Measurements from ENCODE around the gene TBPL1.

Gene TBPL1

GRCh38 chr6:134026597-134026996 is 73.6 kb downstream of the TBPL1 start:
- Histone ChIP-seq H3K27ac (no peak overlapping the region), H3K36me3 (ENCODE audit: insufficient read depth, low read length) (no peaks in the 10 kb centered on the region), H3K9ac (ENCODE audit: insufficient read length) (no peak overlapping the region), H3K4me3 (no peak overlapping the region), H3K9me3 (ENCODE audit: low read depth, low read length) (no peaks in the 10 kb centered on the region)
- TF ChIP-seq POLR2AphosphoS5 (IDR thresholded peaks at IDR 0.05; ENCODE audit: borderline replicate concordance, low read depth, low read length): no peak
- no peak for TF ChIP-seq FOXP2 (optimal IDR thresholded peaks at IDR 0.05; ENCODE audit: control extremely low read depth, extremely low read length, insufficient read depth)
- no peak for DNase-seq (ENCODE audit: low read depth, low spot score)

GRCh38 chr6:134028438-134028837 is 75.4 kb downstream of the TBPL1 start:
- H3K9ac ChIP-seq (ENCODE audit: insufficient read length): no peak overlapping the region
- no peak for DNase-seq (ENCODE audit: low read depth, low spot score)
- no peak overlapping the region for H3K4me3 ChIP-seq
- no peaks in the 10 kb centered on the region for H3K9me3 ChIP-seq (ENCODE audit: low read depth, low read length)
- H3K36me3 ChIP-seq (ENCODE audit: insufficient read depth, low read length): no peaks in the 10 kb centered on the region
- TF ChIP-seq EZH2 (IDR thresholded peaks at IDR 0.05) (no peak), POLR2AphosphoS5 (IDR thresholded peaks at IDR 0.05; ENCODE audit: borderline replicate concordance, low read depth, low read length) (no peak), FOXP2 (optimal IDR thresholded peaks at IDR 0.05; ENCODE audit: control extremely low read depth, extremely low read length, insufficient read depth) (no peak)
- H3K27ac ChIP-seq: no peak overlapping the region

GRCh38 chr6:134029495-134030455 is 76.8 kb downstream of the TBPL1 start:
- Histone ChIP-seq H3K9ac (ENCODE audit: insufficient read length) (no peak overlapping the region), H3K4me3 (no peak overlapping the region), H3K27ac (no peak overlapping the region), H3K9me3 (ENCODE audit: low read depth, low read length) (no peaks in the 10 kb centered on the region), H3K36me3 (ENCODE audit: insufficient read depth, low read length) (no peaks in the 10 kb centered on the region)
- no peak for TF ChIP-seq EZH2 (IDR thresholded peaks at IDR 0.05)
- TF ChIP-seq POLR2AphosphoS5 (IDR thresholded peaks at IDR 0.05; ENCODE audit: borderline replicate concordance, low read depth, low read length): no peak
- TF ChIP-seq FOXP2 (optimal IDR thresholded peaks at IDR 0.05; ENCODE audit: control extremely low read depth, extremely low read length, insufficient read depth): no peak
- DNase-seq (ENCODE audit: low read depth, low spot score): no peak

GRCh38 chr6:134031696-134032255 is 78.8 kb downstream of the TBPL1 start:
- no peaks in the 10 kb centered on the region for H3K9me3 ChIP-seq (ENCODE audit: low read depth, low read length)
- no peak for DNase-seq (ENCODE audit: low read depth, low spot score)

DNA sequence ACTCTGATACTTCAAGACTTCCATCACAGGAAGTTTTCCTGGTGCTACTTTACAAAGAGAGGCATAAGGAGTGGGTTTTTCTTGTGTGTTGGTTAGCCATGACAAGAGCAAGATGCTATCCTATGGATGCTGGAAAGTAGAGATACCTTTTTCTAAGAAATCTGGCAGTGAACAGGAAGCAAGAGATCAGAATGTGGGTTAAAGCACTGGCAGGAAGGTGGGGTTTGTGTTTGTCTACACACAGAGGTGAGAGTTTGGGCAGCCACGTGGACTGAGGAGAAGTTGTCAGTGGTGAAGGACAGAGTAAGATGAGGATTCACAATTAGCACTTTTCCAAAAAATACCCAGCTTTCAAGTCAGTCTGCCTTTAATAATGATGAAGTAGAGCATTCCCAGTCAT is 81.5 kb downstream of the TBPL1 start:
- no peak overlapping the region for H3K4me3 ChIP-seq
- H3K36me3 ChIP-seq (ENCODE audit: insufficient read depth, low read length): no peaks in the 10 kb centered on the region
- DNase-seq (ENCODE audit: low read depth, low spot score): no peak
- TF ChIP-seq EZH2 (IDR thresholded peaks at IDR 0.05) (no peak), POLR2AphosphoS5 (IDR thresholded peaks at IDR 0.05; ENCODE audit: borderline replicate concordance, low read depth, low read length) (no peak), FOXP2 (optimal IDR thresholded peaks at IDR 0.05; ENCODE audit: control extremely low read depth, extremely low read length, insufficient read depth) (no peak)
- H3K27ac ChIP-seq: no peak overlapping the region
- no peak overlapping the region for H3K9ac ChIP-seq (ENCODE audit: insufficient read length)
- no peaks in the 10 kb centered on the region for H3K9me3 ChIP-seq (ENCODE audit: low read depth, low read length)

More at GRCh38 chr6:134031696-134032255, 78.8 kb downstream of the TBPL1 start:
- no peak for TF ChIP-seq POLR2AphosphoS5 (IDR thresholded peaks at IDR 0.05; ENCODE audit: borderline replicate concordance, low read depth, low read length)
- TF ChIP-seq EZH2 (IDR thresholded peaks at IDR 0.05): no peak
- TF ChIP-seq FOXP2 (optimal IDR thresholded peaks at IDR 0.05; ENCODE audit: control extremely low read depth, extremely low read length, insufficient read depth): no peak
- Histone ChIP-seq H3K27ac (no peak overlapping the region), H3K4me3 (no peak overlapping the region), H3K36me3 (ENCODE audit: insufficient read depth, low read length) (no peaks in the 10 kb centered on the region), H3K9ac (ENCODE audit: insufficient read length) (no peak overlapping the region)

- no peak for TF ChIP-seq POLR2AphosphoS5 (IDR thresholded peaks at IDR 0.05; ENCODE audit: borderline replicate concordance, low read depth, low read length)
- no peak for TF ChIP-seq FOXP2 (optimal IDR thresholded peaks at IDR 0.05; ENCODE audit: control extremely low read depth, extremely low read length, insufficient read depth)
- TF ChIP-seq EZH2 (IDR thresholded peaks at IDR 0.05): no peak
- H3K4me3 ChIP-seq: no peak overlapping the region
- H3K27ac ChIP-seq: no peak overlapping the region
- no peaks in the 10 kb centered on the region for H3K36me3 ChIP-seq (ENCODE audit: insufficient read depth, low read length)
- H3K9me3 ChIP-seq (ENCODE audit: low read depth, low read length): no peaks in the 10 kb centered on the region
- DNase-seq (ENCODE audit: low read depth, low spot score): no peak
- no peak overlapping the region for H3K9ac ChIP-seq (ENCODE audit: insufficient read length)
Observed at GRCh38 chr6:134034961-134035822, 82.2 kb downstream of the TBPL1 start.

DNA sequence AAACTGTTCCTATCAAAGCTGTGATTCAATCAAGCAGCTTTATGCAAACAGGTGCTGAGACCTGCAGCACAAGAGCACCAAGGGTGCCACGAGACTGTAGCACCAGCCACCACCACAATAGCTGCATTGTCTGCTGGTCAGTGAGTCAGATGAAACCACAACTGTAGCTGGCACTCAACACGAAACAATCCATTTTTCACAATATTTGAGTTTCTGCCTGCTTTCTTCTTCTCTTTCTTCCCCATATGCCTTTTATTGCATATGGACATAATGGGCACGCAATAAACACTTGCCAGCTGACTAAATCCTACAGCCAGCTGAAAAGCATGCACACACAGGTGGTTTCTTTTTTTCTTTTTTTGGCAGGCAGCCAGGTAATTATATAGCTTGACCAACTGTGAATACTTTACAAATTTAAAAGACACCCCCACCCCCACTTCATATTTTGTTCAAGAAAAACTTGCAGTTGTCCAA is 82.8 kb downstream of the TBPL1 start:
- no peak overlapping the region for H3K27ac ChIP-seq
- H3K36me3 ChIP-seq (ENCODE audit: insufficient read depth, low read length): no peaks in the 10 kb centered on the region
- no peak for DNase-seq (ENCODE audit: low read depth, low spot score)
- no peak overlapping the region for H3K9ac ChIP-seq (ENCODE audit: insufficient read length)
- TF ChIP-seq FOXP2 (optimal IDR thresholded peaks at IDR 0.05; ENCODE audit: control extremely low read depth, extremely low read length, insufficient read depth): no peak
- H3K9me3 ChIP-seq (ENCODE audit: low read depth, low read length): no peaks in the 10 kb centered on the region
- no peak overlapping the region for H3K4me3 ChIP-seq

DNA sequence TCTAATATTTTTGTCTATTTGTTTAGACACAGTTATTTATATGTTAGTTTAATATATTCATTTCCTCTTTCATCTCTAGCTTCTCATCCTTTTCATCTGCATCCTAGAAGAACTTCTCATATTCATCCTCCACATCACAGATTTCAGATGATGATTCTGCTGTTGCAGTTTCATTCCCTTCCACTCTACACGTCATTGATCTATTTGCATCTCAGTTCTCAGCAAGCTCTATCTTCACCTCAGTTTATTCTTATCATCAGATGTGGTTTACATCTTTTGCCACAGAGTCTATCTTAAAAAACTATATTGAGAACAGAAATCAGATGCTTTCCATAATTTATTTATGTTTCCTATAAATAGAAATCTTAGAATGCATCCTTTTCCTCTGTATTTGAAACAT is 86.1 kb downstream of the TBPL1 start:
- DNase-seq (ENCODE audit: low read depth, low spot score): no peak
- Histone ChIP-seq H3K4me3 (no peak overlapping the region), H3K9ac (ENCODE audit: insufficient read length) (no peak overlapping the region), H3K27ac (no peak overlapping the region), H3K9me3 (ENCODE audit: low read depth, low read length) (no peaks in the 10 kb centered on the region), H3K36me3 (ENCODE audit: insufficient read depth, low read length) (no peaks in the 10 kb centered on the region)
- TF ChIP-seq FOXP2 (optimal IDR thresholded peaks at IDR 0.05; ENCODE audit: control extremely low read depth, extremely low read length, insufficient read depth) (no peak), POLR2AphosphoS5 (IDR thresholded peaks at IDR 0.05; ENCODE audit: borderline replicate concordance, low read depth, low read length) (no peak), EZH2 (IDR thresholded peaks at IDR 0.05) (no peak)
